ENCODE measurements around the gene MACROD1. TPM values are rescaled to one million over a fixed set of nuclear protein-coding genes. Genes with fewer than 3 reads are reported as not detected.

Gene MACROD1
- total RNA-seq, 1 donor from 2014 or later = 29.6 TPM

DNA sequence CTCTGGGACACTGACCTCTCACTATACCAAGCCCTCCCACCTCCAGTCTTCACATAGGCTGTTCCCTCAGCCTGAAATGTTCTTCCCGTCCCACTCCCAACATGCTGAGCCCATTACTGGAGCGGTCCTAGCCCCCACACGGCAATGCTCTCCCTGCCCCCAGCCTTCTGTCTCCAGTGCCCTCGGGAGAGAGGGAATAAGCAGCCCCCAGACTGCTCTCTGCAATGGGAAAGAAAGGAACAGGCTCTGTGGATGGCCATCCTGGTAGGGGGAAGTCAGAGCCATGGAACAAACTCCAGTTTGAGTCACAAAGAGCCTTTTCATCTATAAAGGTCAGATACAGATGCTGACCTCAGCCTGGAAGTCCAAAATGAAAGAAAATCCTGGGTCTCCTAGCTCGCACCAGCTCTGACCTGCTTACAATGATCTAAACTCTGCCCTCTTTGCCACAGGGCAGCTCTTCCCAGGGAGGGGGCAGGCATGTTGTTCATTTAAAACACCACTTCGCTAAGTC lies 67.5 kb downstream of the MACROD1 start:
- H3K27ac Mint-ChIP-seq (ENCODE audit: unreplicated experiment) = no peak overlapping the region
- no peak overlapping the region for H3K4me3 Mint-ChIP-seq (ENCODE audit: unreplicated experiment)
- TF ChIP-seq, protein P1, sequence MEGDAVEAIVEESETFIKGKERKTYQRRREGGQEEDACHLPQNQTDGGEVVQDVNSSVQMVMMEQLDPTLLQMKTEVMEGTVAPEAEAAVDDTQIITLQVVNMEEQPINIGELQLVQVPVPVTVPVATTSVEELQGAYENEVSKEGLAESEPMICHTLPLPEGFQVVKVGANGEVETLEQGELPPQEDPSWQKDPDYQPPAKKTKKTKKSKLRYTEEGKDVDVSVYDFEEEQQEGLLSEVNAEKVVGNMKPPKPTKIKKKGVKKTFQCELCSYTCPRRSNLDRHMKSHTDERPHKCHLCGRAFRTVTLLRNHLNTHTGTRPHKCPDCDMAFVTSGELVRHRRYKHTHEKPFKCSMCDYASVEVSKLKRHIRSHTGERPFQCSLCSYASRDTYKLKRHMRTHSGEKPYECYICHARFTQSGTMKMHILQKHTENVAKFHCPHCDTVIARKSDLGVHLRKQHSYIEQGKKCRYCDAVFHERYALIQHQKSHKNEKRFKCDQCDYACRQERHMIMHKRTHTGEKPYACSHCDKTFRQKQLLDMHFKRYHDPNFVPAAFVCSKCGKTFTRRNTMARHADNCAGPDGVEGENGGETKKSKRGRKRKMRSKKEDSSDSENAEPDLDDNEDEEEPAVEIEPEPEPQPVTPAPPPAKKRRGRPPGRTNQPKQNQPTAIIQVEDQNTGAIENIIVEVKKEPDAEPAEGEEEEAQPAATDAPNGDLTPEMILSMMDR (IDR thresholded peaks at IDR 0.05) = no peak
- no peaks in the 10 kb centered on the region for H3K36me3 Mint-ChIP-seq (ENCODE audit: unreplicated experiment)
- H3K9me3 Mint-ChIP-seq (ENCODE audit: unreplicated experiment) = no peaks in the 10 kb centered on the region
- H3K4me1 Mint-ChIP-seq (ENCODE audit: unreplicated experiment) = peaks cover 27% of the 10 kb centered on the region
- H3K27me3 Mint-ChIP-seq (ENCODE audit: unreplicated experiment) = no peaks in the 10 kb centered on the region
- no peak for DNase-seq (ENCODE audit: extremely low spot score, unreplicated experiment)

DNA sequence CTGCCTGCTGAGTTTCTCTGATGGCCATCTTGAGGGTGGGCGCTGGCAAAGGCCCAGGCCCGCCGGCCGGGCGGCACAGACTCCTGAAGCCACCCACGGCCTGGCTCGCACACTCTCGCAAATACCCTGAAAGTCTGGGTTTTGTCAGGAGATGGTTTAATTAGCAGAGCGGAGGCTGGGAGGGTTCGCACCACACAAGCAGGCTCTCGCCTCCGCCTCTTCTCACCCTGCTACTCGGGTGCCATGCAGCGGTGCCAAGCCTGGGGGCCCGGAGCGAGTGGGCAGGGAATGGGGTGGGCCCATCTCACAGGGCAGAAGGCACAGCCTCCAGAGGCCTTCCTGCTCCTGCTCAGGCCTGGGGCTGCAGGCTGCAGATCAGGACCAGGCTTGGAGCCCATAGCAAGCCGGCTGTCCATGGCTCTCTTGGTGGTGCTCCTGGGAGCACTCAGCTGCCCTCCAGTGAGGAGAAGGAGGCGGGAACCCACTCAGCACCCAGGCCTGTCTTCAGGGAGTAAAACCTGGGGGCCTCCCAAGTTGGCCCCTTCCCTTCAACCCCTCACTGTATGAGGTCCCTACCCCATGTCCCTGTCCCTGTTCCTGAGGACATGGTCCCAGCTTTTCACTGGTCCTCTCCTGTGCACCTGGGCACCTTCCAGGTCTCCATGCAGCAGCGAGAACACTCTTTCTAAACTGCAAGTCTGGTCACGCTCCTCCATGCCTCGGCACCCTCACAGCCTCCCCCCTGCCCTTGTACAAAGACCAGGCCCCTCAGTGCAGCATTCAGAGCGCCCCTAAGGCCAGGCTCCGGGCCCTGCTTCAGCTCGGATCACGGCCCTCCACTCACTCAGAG lies 68.2 kb downstream of the MACROD1 start:
- H3K4me3 Mint-ChIP-seq (ENCODE audit: unreplicated experiment) = no peak overlapping the region
- peaks cover 27% of the 10 kb centered on the region for H3K4me1 Mint-ChIP-seq (ENCODE audit: unreplicated experiment)

DNA sequence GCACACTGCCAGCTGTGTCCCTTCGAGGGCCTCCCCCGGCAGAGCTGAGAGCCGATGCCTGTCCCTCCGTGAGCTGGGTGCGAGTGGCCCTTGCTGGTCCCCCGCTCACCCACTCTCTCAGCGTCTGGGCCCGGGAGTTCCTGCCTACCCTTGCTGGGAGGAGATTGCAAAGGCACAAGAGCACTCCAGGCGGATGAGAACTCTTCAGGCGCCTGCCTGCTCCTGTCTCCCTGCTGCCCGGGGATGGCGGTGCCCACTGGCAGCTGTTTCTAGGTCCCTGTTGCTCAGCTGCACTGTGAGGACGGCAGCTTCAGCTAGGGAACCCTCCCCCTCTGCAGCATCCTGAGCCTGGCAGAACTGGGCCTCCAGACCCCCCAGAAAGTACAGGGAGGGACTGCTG lies 69.1 kb downstream of the MACROD1 start:
- peaks cover 24% of the 10 kb centered on the region for H3K4me1 Mint-ChIP-seq (ENCODE audit: unreplicated experiment)
- no peak overlapping the region for H3K4me3 Mint-ChIP-seq (ENCODE audit: unreplicated experiment)
- TF ChIP-seq, protein P1 (IDR thresholded peaks at IDR 0.05) = no peak
- H3K27ac Mint-ChIP-seq (ENCODE audit: unreplicated experiment) = no peak overlapping the region
- H3K36me3 Mint-ChIP-seq (ENCODE audit: unreplicated experiment) = no peaks in the 10 kb centered on the region
- H3K27me3 Mint-ChIP-seq (ENCODE audit: unreplicated experiment) = no peaks in the 10 kb centered on the region
- no peaks in the 10 kb centered on the region for H3K9me3 Mint-ChIP-seq (ENCODE audit: unreplicated experiment)
- no peak for DNase-seq (ENCODE audit: extremely low spot score, unreplicated experiment)

More for the DNA sequence above, 68.2 kb downstream of the MACROD1 start:
- H3K36me3 Mint-ChIP-seq (ENCODE audit: unreplicated experiment) = no peaks in the 10 kb centered on the region
- H3K27me3 Mint-ChIP-seq (ENCODE audit: unreplicated experiment) = no peaks in the 10 kb centered on the region
- no peaks in the 10 kb centered on the region for H3K9me3 Mint-ChIP-seq (ENCODE audit: unreplicated experiment)
- TF ChIP-seq, protein P1 (IDR thresholded peaks at IDR 0.05) = no peak
- no peak overlapping the region for H3K27ac Mint-ChIP-seq (ENCODE audit: unreplicated experiment)
- no peak for DNase-seq (ENCODE audit: extremely low spot score, unreplicated experiment)

- H3K27ac Mint-ChIP-seq (ENCODE audit: unreplicated experiment) = no peak overlapping the region
- DNase-seq (ENCODE audit: extremely low spot score, unreplicated experiment) = no peak
- no peaks in the 10 kb centered on the region for H3K9me3 Mint-ChIP-seq (ENCODE audit: unreplicated experiment)
- H3K27me3 Mint-ChIP-seq (ENCODE audit: unreplicated experiment) = no peaks in the 10 kb centered on the region
- no peak overlapping the region for H3K4me3 Mint-ChIP-seq (ENCODE audit: unreplicated experiment)
- H3K4me1 Mint-ChIP-seq (ENCODE audit: unreplicated experiment) = peaks cover 28% of the 10 kb centered on the region
- no peaks in the 10 kb centered on the region for H3K36me3 Mint-ChIP-seq (ENCODE audit: unreplicated experiment)
- TF ChIP-seq, protein P1 (IDR thresholded peaks at IDR 0.05) = no peak
These were observed 70.0 kb downstream of the MACROD1 start for GRCh38 chr11:64095949-64096348.

GRCh38 chr11:64095273-64095817 lies 70.6 kb downstream of the MACROD1 start:
- TF ChIP-seq, protein P1 (IDR thresholded peaks at IDR 0.05) = no peak
- Mint-ChIP-seq H3K36me3 (ENCODE audit: unreplicated experiment) (no peaks in the 10 kb centered on the region), H3K4me3 (ENCODE audit: unreplicated experiment) (no peak overlapping the region), H3K4me1 (ENCODE audit: unreplicated experiment) (peaks cover 28% of the 10 kb centered on the region), H3K27me3 (ENCODE audit: unreplicated experiment) (no peaks in the 10 kb centered on the region), H3K9me3 (ENCODE audit: unreplicated experiment) (no peaks in the 10 kb centered on the region), H3K27ac (ENCODE audit: unreplicated experiment) (peak overlapping the region; percentile 65)
- no peak for DNase-seq (ENCODE audit: extremely low spot score, unreplicated experiment)

All from osteocyte (in vitro differentiated cells).